Measurements from ENCODE around the gene MYO3B. TPM values are rescaled to one million over a fixed set of nuclear protein-coding genes. Genes with fewer than 3 reads are reported as not detected.

The MYO3B gene
- total and polyA plus RNA-seq, 2 of the 8 experiments (the other 6 are each of a cell fraction or from before 2014, with no cell fraction given) = 0.17 to 0.19 TPM

DNA sequence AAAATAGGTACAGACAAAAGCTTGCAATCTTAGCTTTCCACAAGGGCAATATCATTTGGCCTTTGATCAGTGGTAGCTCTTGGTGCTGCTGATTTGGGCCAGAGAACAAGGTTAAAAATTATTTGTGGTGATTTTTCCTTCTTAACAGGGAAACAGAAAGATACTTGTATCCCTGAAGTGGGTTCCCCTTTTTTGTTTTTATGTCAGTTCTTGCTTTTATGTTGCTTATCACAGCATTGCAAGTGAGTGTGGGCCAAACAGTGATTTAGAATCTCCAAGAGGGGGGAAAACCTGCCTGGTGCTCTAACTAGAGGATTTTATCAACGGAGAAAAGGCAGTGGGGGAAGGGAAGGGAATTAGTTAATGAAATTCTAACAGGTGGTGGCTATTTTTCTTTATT lies 339.6 kb downstream of the MYO3B start:
- Histone ChIP-seq H3K79me2 (ENCODE audit: control insufficient read depth in 1 of 2, insufficient read depth in 2 of 2, low read length in 2 of 2) (no peaks in the 10 kb centered on the region), H2BK15ac (ENCODE audit: low read length) (no peak overlapping the region), H3K9ac (replicated peaks in 1 of 4; ENCODE audit: extremely low read depth in 1 of 4, low read depth in 3 of 4, low read length in 3 of 4) (no peak overlapping the region), H3K14ac (ENCODE audit: insufficient read length) (no peak overlapping the region), H3K4ac (replicated peaks; ENCODE audit: insufficient read length, low read depth, low read length) (no peak overlapping the region), H4K8ac (ENCODE audit: extremely low read depth, insufficient read depth, low read length) (no peak overlapping the region), H3K4me2 (ENCODE audit: insufficient read depth in 1 of 2, low read depth in 2 of 2, low read length in 2 of 2) (no peak overlapping the region), H3K36me3 (ENCODE audit: control insufficient read depth in 2 of 4, insufficient read depth in 4 of 4, low read length in 3 of 4) (no peaks in the 10 kb centered on the region), H4K5ac (ENCODE audit: insufficient read length, low read depth, low read length) (no peak overlapping the region), H3K4me1 (replicated peaks in 1 of 4; ENCODE audit: control insufficient read depth in 3 of 4, insufficient read depth in 4 of 4, low read length in 3 of 4) (no peaks in the 10 kb centered on the region), H3K18ac (ENCODE audit: extremely low read depth, low read length) (no peak overlapping the region), H4K20me1 (replicated peaks in 1 of 2; ENCODE audit: control insufficient read depth in 1 of 2, insufficient read depth in 2 of 2, low read length in 2 of 2) (no peaks in the 10 kb centered on the region), H3K27me3 (replicated peaks in 1 of 4; ENCODE audit: control insufficient read depth in 3 of 4, extremely low read depth in 1 of 4, insufficient read depth in 3 of 4, low read length in 3 of 4) (no peaks in the 10 kb centered on the region), H3K79me1 (ENCODE audit: low read depth, low read length) (no peaks in the 10 kb centered on the region), H3K9me3 (ENCODE audit: insufficient read depth in 2 of 2, low read depth in 1 of 2, low read length in 1 of 2) (no peaks in the 10 kb centered on the region), H3K23me2 (ENCODE audit: low read depth, low read length) (no peaks in the 10 kb centered on the region), H3K23ac (ENCODE audit: insufficient read length) (no peak overlapping the region), H4K91ac (replicated peaks; ENCODE audit: insufficient read length, low read length) (no peak overlapping the region), H2AK5ac (ENCODE audit: low read depth, low read length) (no peak overlapping the region), H3K27ac (ENCODE audit: low read depth, low read length) (no peak overlapping the region), H3K4me3 (ENCODE audit: extremely low read depth in 1 of 4, insufficient read depth in 2 of 4, low read depth in 3 of 4, low read length in 4 of 4) (no peak overlapping the region), H2AFZ (ENCODE audit: low read length) (no peak overlapping the region), H2BK5ac (ENCODE audit: low read depth, low read length) (no peak overlapping the region), H2BK20ac (ENCODE audit: low read length) (no peak overlapping the region), H2BK120ac (replicated peaks; ENCODE audit: low read depth, low read length) (no peak overlapping the region), H3K56ac (replicated peaks; ENCODE audit: insufficient read length, low read depth, low read length) (no peak overlapping the region), H2BK12ac (ENCODE audit: low read depth, low read length) (no peak overlapping the region)
- DNase-seq (ENCODE audit: low read depth in 1 of 2, low spot score in 2 of 2) (no peak), FAIRE-seq (no peak)
- ChIA-PET POLR2A (ENCODE audit: partially characterized antibody) (no interaction called here), CTCF (ENCODE audit: partially characterized antibody) (interaction anchor here (0.6 to 1.4 kb wide), 2 partner anchors 62 to 193 kb away, joined by 3 read pairs; no protein-coding TSS in a partner anchor)
- no peak for TF ChIP-seq CBX5 (IDR thresholded peaks at IDR 0.05; ENCODE audit: low read depth, low read length)
- 71% methylated on average over 1 of the region's 1 CpG; no CpG with 5 or more reads in 1 of the 2 experiments for WGBS, 2 experiments (ENCODE audit: extremely low coverage in 1 of 2, insufficient coverage in 1 of 2, insufficient read length in 1 of 2, insufficient replicate concordance in 2 of 2, low coverage in 1 of 2, low lambda C conversion rate in 2 of 2, missing lambda C conversion rate in 1 of 2)
